ENCODE measurements around the gene MSRB1.
A peak's percentile ranks its signal among the peaks of the same experiment; 100 is the strongest.
"Not testable (repeated sequence)": the region's sequence is repeated elsewhere in the genome, so short reads cannot be mapped to it uniquely, and the experiment has no call there.

Gene MSRB1

DNA sequence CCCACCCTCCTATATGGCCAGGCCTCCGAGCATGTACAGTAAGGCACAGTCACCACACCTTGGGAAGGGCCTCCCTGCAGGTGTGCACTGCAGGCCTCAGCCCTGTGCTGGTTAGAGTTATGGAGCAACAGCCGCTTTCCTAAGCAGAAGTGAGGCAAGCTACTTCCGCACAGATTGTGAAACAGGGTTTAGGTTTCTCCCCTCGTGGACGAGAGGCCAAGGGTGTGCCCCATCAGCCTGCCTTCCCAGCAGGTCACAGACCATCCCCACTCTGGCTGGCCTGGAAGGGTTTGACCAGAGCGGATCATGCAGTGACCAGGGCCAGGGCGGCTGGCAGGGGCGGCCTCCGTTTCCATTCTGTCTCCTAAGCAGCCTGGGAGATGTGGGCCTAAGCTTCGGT, 4.7 kb downstream of the MSRB1 start:
- DNase-seq = no peak

GRCh38 chr16:1936945-1937479, 6.0 kb downstream of the MSRB1 start:
- DNase-seq = no peak

DNA sequence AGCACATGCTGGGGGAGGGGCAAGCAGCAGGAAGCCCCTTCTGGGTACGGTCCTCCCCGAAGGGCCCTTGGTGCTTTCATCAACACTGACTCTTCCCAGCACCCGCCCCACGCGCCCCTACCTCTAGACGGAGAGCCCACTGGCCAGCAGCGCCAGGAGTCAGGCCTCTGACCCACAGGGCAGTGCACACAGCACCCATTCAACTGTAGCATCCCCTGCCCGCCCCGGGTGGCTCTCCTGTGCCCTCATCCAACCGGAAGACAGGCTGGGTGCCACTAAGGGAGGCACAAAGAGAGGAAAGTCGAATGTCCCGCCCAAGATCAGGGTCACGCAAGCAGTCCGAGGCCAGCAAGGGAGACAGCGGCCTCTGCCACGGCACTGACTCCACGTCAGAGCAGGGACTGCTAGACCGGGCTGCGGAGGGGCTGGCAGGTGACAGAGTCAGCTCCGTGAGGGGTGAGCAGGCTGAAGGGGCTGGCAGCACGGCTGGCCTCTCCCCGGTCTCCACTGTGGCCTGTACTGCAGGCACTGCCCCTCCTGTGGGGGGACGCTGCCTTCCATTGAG, 9.8 kb downstream of the MSRB1 start:
- DNase-seq = no peak

- DNase-seq = no peak
These were observed 10.7 kb downstream of the MSRB1 start for GRCh38 chr16:1932050-1933028.

GRCh38 chr16:1930338-1930720, 12.7 kb downstream of the MSRB1 start:
- DNase-seq = no peak

- DNase-seq = peak; percentile 61
These were observed 13.2 kb downstream of the MSRB1 start for GRCh38 chr16:1929578-1930337.

DNA sequence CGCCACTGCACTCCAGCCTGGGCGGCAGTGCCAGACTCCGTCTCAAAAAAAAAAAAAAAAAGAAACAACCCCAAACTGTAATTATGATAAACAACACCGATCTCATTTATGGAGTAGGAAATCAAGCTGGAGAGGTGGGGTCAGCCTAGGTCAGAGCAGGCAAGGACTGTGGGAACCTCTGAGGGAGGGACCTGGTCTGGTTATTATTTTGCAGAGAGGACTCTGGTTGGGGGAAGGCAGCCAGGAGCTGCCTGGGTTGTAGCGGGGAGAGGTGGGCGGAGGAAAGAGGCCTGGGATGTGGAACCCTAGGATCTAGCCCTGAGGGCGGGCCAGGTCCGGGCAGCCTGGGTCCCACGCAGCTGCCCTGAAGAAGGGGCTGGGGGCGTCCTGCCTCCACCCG, 13.9 kb downstream of the MSRB1 start:
- peak; percentile 24 for DNase-seq

GRCh38 chr16:1926271-1926670, 16.7 kb downstream of the MSRB1 start:
- no peak for DNase-seq

GRCh38 chr16:1924095-1924494, 18.9 kb downstream of the MSRB1 start:
- DNase-seq = no peak

- DNase-seq = no peak
These were observed 19.5 kb downstream of the MSRB1 start for GRCh38 chr16:1923299-1924034.

GRCh38 chr16:1922357-1922756, 20.6 kb downstream of the MSRB1 start:
- DNase-seq = no peak

GRCh38 chr16:1920727-1921171, 22.2 kb downstream of the MSRB1 start:
- peak; percentile 21 for DNase-seq

- not testable (repeated sequence) for DNase-seq
These were observed 22.9 kb downstream of the MSRB1 start for GRCh38 chr16:1920122-1920521.

- no peak for DNase-seq
These were observed 23.5 kb downstream of the MSRB1 start for GRCh38 chr16:1919327-1919998.

DNA sequence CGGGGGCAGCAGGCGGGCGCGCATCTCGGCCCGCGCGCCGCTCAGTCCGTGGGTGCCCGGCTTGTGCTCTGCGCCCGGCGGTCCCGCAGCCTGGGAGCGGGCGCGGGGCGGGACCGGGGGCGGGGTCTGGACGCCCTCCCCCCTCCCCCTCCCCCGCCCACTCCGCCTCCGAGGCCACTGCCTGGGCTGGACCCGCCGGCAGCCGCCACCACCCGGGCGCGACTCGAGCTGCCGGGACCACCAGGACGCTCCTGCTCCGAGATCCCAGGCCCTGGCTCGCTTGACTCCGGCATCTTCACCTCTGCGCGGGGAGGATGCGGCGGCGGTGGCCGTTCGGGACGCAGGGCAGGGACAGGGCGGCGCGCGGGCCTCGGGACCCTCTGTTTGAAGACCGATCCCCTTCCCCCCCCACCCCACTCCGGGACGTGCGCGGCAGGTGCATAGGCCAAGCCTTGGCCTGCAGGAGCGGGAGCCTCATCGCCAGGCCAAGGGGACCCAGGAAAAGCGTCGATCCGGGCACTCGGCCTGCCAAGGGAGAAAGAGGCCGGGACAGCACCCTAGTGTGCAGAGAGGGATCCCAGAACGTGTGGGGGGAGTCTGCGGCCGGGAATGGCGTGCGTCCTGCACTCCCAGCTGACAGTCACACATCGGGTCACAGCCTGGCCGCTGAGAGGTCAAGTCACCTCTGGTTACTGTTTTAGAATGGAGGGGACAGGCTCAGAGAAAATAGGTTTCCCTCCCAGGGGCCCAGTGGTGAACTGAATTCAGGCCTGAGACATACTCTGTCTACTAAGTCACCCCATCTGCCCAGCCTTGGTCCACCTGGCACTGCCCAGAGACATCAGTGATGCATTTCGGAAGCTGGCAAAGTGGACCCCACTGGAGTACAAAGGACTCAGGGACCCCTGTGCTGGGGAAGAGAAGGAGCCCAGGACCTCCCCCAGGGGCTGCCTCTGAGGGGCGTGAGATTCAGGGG, 24.4 kb downstream of the MSRB1 start, which contains the start of gene HS3ST6:
TSS of gene HS3ST6 (minus strand) at position 65 of the 976 bp plus-strand sequence. CDS start 92 bp downstream, outside the sequence.
- DNase-seq = no peak

- DNase-seq = no peak
These were observed 25.2 kb downstream of the MSRB1 start for GRCh38 chr16:1917665-1918350.

DNA sequence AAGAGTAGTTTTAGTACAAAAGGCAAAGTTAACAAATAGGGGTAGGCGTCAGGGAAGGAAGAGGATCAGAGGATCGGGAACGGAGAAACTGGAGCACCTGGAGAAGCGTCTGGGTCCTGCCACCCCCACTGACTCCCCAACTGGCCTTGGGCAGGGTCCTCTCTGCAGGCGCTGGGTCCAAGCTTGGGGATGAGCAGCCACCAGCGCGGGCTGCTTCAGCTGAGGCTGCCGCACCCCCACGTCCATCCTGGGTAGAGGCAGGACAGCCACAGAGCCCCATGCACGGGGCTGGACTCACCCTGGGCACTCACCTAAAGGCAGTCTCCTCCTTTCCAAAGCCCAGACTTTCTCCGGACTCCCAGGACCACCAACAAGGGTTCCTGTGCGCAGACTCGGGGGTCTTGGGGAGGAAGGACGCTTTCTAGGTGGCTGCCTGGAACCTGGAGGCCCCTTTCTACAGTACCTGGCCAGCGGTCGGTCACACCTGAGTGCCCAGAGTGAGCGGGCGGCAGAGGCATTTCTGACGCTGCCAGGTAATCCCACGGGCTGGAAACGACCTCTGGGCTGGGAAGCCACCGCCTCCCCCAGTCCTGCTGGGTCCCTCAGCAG, 25.8 kb downstream of the MSRB1 start:
- no peak for DNase-seq

- no peak for DNase-seq
These were observed 26.4 kb downstream of the MSRB1 start for GRCh38 chr16:1916640-1916990.

All from NCI-H774 (cell line).